ENCODE results near the gene KISS1R. TPM values are rescaled to one million over a fixed set of nuclear protein-coding genes. Genes with fewer than 3 reads are reported as not detected.
"Not testable (repeated sequence)": the region's sequence is repeated elsewhere in the genome, so short reads cannot be mapped to it uniquely, and the experiment has no call there.

The KISS1R gene
- total and polyA plus RNA-seq, 2 experiments from 2014 or later, result 1.3 to 2.1 TPM

DNA sequence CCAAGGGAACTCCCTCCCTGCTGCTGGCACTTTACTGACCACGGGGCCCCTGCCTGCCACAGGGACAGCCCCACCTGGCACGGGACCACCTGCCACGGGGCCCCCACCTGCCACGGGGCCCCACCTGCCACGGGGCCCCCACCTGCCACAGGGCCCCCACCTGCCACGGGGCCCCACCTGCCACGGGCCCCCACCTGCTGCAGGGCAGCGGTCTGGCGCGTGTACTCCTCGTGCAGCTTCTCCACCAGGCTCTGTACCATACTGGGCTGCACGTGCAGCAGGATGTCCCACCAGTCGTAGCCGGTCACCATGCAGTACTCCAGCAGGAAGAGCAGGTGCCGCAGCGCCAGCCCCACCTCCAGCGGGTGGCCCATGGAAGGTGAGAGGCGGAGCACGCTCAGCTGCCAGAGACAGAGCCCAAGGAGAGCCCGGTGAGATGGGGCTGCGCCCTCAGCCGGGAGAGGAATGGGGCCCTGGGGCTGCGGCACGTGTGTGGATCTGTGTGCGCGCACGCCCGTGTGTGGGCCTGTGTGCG is 40.3 kb upstream of the KISS1R start:
- DNase-seq (ENCODE audit: low spot score), result no peak
- H3K4me3 ChIP-seq, result no peak overlapping the region

DNA sequence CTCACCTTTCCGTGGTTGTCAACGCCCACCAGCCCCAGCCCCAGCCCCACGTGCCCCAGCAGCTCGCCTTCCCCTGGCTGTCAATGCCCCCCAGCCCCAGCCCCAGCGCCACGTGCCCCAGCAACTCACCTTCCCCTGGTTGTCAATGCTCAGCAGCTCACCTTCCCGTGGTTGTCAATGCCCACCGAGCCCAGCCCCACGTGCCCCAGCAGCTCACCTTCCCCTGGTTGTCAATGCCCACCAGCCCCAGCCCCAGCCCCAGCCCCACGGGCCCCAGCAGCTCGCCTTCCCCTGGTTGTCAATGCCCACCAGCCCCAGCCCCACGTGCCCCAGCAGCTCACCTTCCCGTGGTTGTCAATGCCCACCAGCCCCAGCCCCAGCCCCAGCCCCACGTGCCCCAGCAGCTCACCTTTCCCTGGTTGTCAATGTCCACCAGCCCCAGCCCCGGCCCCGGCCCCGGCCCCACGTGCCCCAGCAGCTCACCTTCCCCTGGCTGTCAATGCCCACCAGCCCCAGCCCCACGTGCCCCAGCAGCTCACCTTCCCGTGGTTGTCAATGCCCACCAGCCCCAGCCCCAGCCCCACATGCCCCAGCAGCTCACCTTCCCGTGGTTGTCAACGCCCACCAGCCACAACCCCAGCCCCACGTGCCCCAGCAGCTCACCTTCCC is 39.0 kb upstream of the KISS1R start:
- not testable (repeated sequence) for H2AFZ ChIP-seq; H3K4me1 ChIP-seq (ENCODE audit: insufficient read depth); H3K4me3 ChIP-seq; H3K27me3 ChIP-seq; H3K9me3 ChIP-seq (ENCODE audit: low read depth); H3K36me3 ChIP-seq (replicated peaks; ENCODE audit: insufficient read depth, low read depth); H3K27ac ChIP-seq; H3K4me2 ChIP-seq; DNase-seq (ENCODE audit: low spot score); H4K20me1 ChIP-seq (ENCODE audit: insufficient read depth, poor library complexity, severe bottlenecking); H3K79me2 ChIP-seq; H3K9me2 ChIP-seq (replicated peaks; ENCODE audit: insufficient read depth)
- WGBS (ENCODE audit: low lambda C conversion rate, missing lambda C conversion rate), result no CpG with 5 or more reads among the region's 23 CpGs

More for the DNA sequence above, 40.3 kb upstream of the KISS1R start:
- no peaks in the 10 kb centered on the region for H3K4me1 ChIP-seq (ENCODE audit: insufficient read depth)
- H2AFZ ChIP-seq, result no peak overlapping the region
- no peaks in the 10 kb centered on the region for H4K20me1 ChIP-seq (ENCODE audit: insufficient read depth, poor library complexity, severe bottlenecking)
- H3K27me3 ChIP-seq, result no peaks in the 10 kb centered on the region
- no peak overlapping the region for H3K4me2 ChIP-seq
- no peaks in the 10 kb centered on the region for H3K79me2 ChIP-seq
- TF ChIP-seq, protein P1, sequence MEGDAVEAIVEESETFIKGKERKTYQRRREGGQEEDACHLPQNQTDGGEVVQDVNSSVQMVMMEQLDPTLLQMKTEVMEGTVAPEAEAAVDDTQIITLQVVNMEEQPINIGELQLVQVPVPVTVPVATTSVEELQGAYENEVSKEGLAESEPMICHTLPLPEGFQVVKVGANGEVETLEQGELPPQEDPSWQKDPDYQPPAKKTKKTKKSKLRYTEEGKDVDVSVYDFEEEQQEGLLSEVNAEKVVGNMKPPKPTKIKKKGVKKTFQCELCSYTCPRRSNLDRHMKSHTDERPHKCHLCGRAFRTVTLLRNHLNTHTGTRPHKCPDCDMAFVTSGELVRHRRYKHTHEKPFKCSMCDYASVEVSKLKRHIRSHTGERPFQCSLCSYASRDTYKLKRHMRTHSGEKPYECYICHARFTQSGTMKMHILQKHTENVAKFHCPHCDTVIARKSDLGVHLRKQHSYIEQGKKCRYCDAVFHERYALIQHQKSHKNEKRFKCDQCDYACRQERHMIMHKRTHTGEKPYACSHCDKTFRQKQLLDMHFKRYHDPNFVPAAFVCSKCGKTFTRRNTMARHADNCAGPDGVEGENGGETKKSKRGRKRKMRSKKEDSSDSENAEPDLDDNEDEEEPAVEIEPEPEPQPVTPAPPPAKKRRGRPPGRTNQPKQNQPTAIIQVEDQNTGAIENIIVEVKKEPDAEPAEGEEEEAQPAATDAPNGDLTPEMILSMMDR (IDR thresholded peaks at IDR 0.05; ENCODE audit: poor library complexity), result no peak
- TF ChIP-seq EZH2 (IDR thresholded peaks at IDR 0.05; ENCODE audit: borderline replicate concordance) (no peak), EZH2phosphoT487 (IDR thresholded peaks at IDR 0.05; ENCODE audit: low read depth, severe bottlenecking, unreplicated experiment) (no peak)
- no peaks in the 10 kb centered on the region for H3K9me3 ChIP-seq (ENCODE audit: low read depth)
- H3K27ac ChIP-seq, result no peak overlapping the region
- no peaks in the 10 kb centered on the region for H3K9me2 ChIP-seq (replicated peaks; ENCODE audit: insufficient read depth)
- WGBS (ENCODE audit: low lambda C conversion rate, missing lambda C conversion rate), result 93% methylated on average over 24 of the region's 29 CpGs
- H3K36me3 ChIP-seq (replicated peaks; ENCODE audit: insufficient read depth, low read depth), result no peaks in the 10 kb centered on the region

DNA sequence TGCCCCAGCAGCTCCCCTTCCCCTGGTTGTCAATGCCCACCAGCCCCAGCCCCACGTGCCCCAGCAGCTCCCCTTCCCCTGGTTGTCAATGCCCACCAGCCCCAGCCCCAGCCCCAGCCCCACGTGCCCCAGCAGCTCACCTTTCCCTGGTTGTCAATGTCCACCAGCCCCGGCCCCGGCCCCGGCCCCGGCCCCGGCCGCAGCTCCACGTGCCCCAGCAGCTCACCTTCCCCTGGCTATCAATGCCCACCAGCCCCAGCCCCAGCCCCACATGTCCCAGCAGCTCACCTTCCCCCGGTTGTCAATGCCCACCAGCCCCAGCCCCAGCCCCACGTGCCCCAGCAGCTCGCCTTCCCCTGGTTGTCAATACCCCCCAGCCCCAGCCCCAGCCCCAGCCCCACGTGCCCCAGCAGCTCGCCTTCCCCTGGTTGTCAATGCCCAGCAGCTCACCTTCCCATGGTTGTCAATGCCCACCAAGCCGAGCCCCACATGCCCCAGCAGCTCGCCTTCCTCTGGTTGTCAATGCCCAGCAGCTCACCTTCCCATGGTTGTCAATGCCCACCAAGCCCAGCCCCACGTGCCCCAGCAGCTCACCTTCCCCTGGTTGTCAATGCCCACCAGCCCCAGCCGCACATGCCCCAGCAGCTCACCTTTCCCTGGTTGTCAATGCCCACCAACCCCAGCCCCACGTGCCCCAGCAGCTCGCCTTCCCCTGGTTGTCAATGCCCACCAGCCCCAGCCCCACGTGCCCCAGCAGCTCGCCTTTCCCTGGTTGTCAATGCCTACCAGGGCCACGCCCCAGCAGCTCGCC is 38.2 kb upstream of the KISS1R start:
- WGBS (ENCODE audit: low lambda C conversion rate, missing lambda C conversion rate), result 89% methylated on average over 24 of the region's 24 CpGs
- not testable (repeated sequence) for H3K36me3 ChIP-seq (replicated peaks; ENCODE audit: insufficient read depth, low read depth)

DNA sequence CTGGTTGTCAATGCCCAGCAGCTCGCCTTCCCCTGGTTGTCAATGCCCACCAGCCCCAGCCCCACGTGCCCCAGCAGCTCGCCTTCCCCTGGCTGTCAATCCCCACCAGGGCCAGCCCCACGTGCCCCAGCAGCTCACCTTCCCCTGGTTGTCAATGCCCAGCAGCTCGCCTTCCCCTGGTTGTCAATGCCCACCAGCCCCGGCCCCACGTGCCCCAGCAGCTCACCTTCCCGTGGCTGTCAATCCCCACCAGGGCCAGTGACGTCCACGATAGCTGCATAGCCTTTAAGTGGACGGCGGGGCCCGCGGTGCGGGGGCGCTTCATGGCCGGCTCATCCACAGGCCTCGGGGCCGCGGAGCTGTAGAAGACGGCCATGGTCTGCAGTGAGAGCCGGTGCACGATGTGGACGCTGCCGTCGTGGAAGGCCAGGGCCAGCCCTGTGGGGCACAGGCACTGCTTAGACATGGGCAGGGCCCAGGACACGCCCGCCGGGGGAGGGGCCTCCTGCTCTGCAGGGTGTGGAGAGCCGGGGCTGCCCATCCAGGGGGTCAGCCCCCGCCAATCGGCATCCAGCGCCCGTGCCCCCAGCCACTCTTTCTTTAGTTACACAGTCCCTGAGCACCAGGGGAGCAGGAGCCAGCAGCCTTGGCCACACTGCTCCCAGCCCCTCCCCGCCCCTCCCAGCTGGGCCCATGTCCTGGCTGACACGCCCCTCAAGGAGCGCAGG is 37.3 kb upstream of the KISS1R start:
- H3K27ac ChIP-seq, result no peak overlapping the region
- no peaks in the 10 kb centered on the region for H3K27me3 ChIP-seq
- 93% methylated on average over 30 of the region's 37 CpGs for WGBS (ENCODE audit: low lambda C conversion rate, missing lambda C conversion rate)
- TF ChIP-seq EZH2 (IDR thresholded peaks at IDR 0.05; ENCODE audit: borderline replicate concordance) (no peak), EZH2phosphoT487 (IDR thresholded peaks at IDR 0.05; ENCODE audit: low read depth, severe bottlenecking, unreplicated experiment) (no peak)
- TF ChIP-seq, protein P1 (IDR thresholded peaks at IDR 0.05; ENCODE audit: poor library complexity), result no peak
- no peaks in the 10 kb centered on the region for H3K9me2 ChIP-seq (replicated peaks; ENCODE audit: insufficient read depth)
- no peak for DNase-seq (ENCODE audit: low spot score)
- no peak overlapping the region for H3K4me2 ChIP-seq
- H3K36me3 ChIP-seq (replicated peaks; ENCODE audit: insufficient read depth, low read depth), result no peaks in the 10 kb centered on the region
- H2AFZ ChIP-seq, result no peak overlapping the region
- H3K9me3 ChIP-seq (ENCODE audit: low read depth), result no peaks in the 10 kb centered on the region
- H3K4me3 ChIP-seq, result no peak overlapping the region
- H4K20me1 ChIP-seq (ENCODE audit: insufficient read depth, poor library complexity, severe bottlenecking), result no peaks in the 10 kb centered on the region
- H3K79me2 ChIP-seq, result no peaks in the 10 kb centered on the region
- H3K4me1 ChIP-seq (ENCODE audit: insufficient read depth), result no peaks in the 10 kb centered on the region

More for the DNA sequence above, 38.2 kb upstream of the KISS1R start:
- not testable (repeated sequence) for H3K9me2 ChIP-seq (replicated peaks; ENCODE audit: insufficient read depth); H3K4me2 ChIP-seq; H4K20me1 ChIP-seq (ENCODE audit: insufficient read depth, poor library complexity, severe bottlenecking); H3K4me1 ChIP-seq (ENCODE audit: insufficient read depth); H3K4me3 ChIP-seq; H2AFZ ChIP-seq; DNase-seq (ENCODE audit: low spot score); H3K27ac ChIP-seq; H3K79me2 ChIP-seq; H3K27me3 ChIP-seq; H3K9me3 ChIP-seq (ENCODE audit: low read depth)

All from hepatocyte (in vitro differentiated cells).